ENCODE results near the gene EFHC2.

DNA sequence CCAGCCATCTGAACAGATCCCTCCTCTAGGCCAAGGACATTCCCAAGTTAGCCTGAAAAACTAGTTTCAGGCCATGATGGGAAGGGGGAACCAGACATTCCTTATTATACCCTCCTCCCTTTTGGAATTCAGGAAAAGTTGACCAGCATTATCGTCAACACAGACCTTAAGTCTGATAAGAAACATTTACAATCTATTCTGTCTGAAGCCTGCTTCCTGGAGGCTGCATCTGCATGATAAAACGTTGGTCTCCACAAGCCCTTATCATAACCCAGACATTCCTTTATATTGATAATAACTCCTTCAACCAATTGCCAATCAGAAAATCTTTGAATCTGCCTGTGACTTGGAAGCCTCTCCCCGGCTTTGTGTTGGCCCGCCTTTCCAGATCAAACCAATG lies 44.3 kb downstream of the EFHC2 start:
- TF ChIP-seq YY1 (IDR thresholded peaks at IDR 0.05; ENCODE audit: insufficient read depth, insufficient read length): no peak
- no peak for TF ChIP-seq SUZ12 (IDR thresholded peaks at IDR 0.05; ENCODE audit: extremely low read depth, insufficient read depth, insufficient read length)
